HEK293 (cell line): Measurements from ENCODE around the gene LAMTOR4.
A peak's percentile ranks its signal among the peaks of the same experiment; 100 is the strongest.

Source experiments
- FEZF1 ChIP-seq: fragments of 450-650 bp; formaldehyde crosslinking; IDR thresholded peaks from 2 replicates; pipeline ENCODE4 v1.5.1; 2016; ENCODE audit warnings: missing biosample characterization, missing genetic modification characterization
- GLIS1 ChIP-seq: fragments of 450-650 bp; formaldehyde crosslinking; IDR thresholded peaks from 2 replicates; pipeline ENCODE4 v1.5.1; 2016; ENCODE audit warnings: missing biosample characterization, missing genetic modification characterization
- IKZF3 ChIP-seq: fragments of 450-650 bp; IDR thresholded peaks from 2 replicates; pipeline ENCODE4 v1.5.0; 2018; ENCODE audit warnings: missing biosample characterization, mild to moderate bottlenecking, missing genetic modification characterization, moderate library complexity
- KLF10 ChIP-seq: fragments of 450-650 bp; IDR thresholded peaks from 2 replicates; pipeline ENCODE4 v1.5.1; 2018; ENCODE audit warnings: missing biosample characterization, mild to moderate bottlenecking, missing genetic modification characterization
- PATZ1 ChIP-seq: fragments of 450-650 bp; formaldehyde crosslinking; IDR thresholded peaks from 2 replicates; pipeline ENCODE4 v1.5.1; 2016; ENCODE audit warnings: missing biosample characterization, missing genetic modification characterization
- PRDM1 ChIP-seq: fragments of 450-650 bp; formaldehyde crosslinking; IDR thresholded peaks from 2 replicates; pipeline ENCODE4; 2016; ENCODE audit warnings: missing biosample characterization, missing genetic modification characterization
- PRDM10 ChIP-seq: fragments of 450-650 bp; formaldehyde crosslinking; IDR thresholded peaks from 2 replicates; pipeline ENCODE4 v1.5.1; 2016; ENCODE audit warnings: missing biosample characterization, missing genetic modification characterization
- RBAK ChIP-seq: fragments of 450-650 bp; formaldehyde crosslinking; IDR thresholded peaks from 2 replicates; pipeline ENCODE4 v1.5.1; 2016; ENCODE audit warnings: missing biosample characterization, missing genetic modification characterization
- SETDB1 ChIP-seq: IDR thresholded peaks from one replicate; pipeline ENCODE4 v1.6.1; 2017; ENCODE audit warnings: mild to moderate bottlenecking, low read length, moderate library complexity, mixed read lengths; ENCODE audit not compliant: insufficient read length
- SP2 ChIP-seq: fragments of 450-650 bp; formaldehyde crosslinking; IDR thresholded peaks from 2 replicates; pipeline ENCODE4 v1.5.1; 2016; ENCODE audit warnings: missing biosample characterization, missing genetic modification characterization
- YY2 ChIP-seq: fragments of 450-650 bp; formaldehyde crosslinking; IDR thresholded peaks from 2 replicates; pipeline ENCODE4 v1.5.1; 2016; ENCODE audit warnings: missing biosample characterization, missing genetic modification characterization
- ZBTB11 ChIP-seq: fragments of 450-650 bp; formaldehyde crosslinking; conservative IDR thresholded peaks from 2 replicates; pipeline ENCODE4 v1.5.1; 2016; ENCODE audit warnings: low read depth, missing biosample characterization, missing genetic modification characterization
- ZEB2 ChIP-seq: fragments of 450-650 bp; formaldehyde crosslinking; IDR thresholded peaks from 2 replicates; pipeline ENCODE4 v1.5.1; 2016; ENCODE audit warnings: missing biosample characterization, missing genetic modification characterization
- ZFP69B ChIP-seq: fragments of 450-650 bp; formaldehyde crosslinking; IDR thresholded peaks from 2 replicates; pipeline ENCODE4 v1.5.1; 2016; ENCODE audit warnings: missing biosample characterization, missing genetic modification characterization
- ZNF112 ChIP-seq: fragments of 450-650 bp; formaldehyde crosslinking; IDR thresholded peaks from 2 replicates; pipeline ENCODE4 v1.5.0; 2017; ENCODE audit warnings: missing biosample characterization, missing genetic modification characterization
- ZNF138 ChIP-seq: fragments of 450-650 bp; formaldehyde crosslinking; IDR thresholded peaks from 2 replicates; pipeline ENCODE4 v1.5.1; 2016; ENCODE audit warnings: missing biosample characterization, missing genetic modification characterization, borderline replicate concordance
- ZNF16 ChIP-seq: fragments of 450-650 bp; formaldehyde crosslinking; IDR thresholded peaks from 2 replicates; pipeline ENCODE4 v1.5.1; 2016; ENCODE audit warnings: low read depth, missing biosample characterization, missing genetic modification characterization
- ZNF18 ChIP-seq: fragments of 450-650 bp; formaldehyde crosslinking; IDR thresholded peaks from 2 replicates; pipeline ENCODE4 v1.5.1; 2016; ENCODE audit warnings: missing biosample characterization, missing genetic modification characterization
- ZNF239 ChIP-seq: fragments of 450-650 bp; formaldehyde crosslinking; IDR thresholded peaks from 2 replicates; pipeline ENCODE4 v1.5.1; 2016; ENCODE audit warnings: missing biosample characterization, missing genetic modification characterization
- ZNF248 ChIP-seq: fragments of 450-650 bp; formaldehyde crosslinking; IDR thresholded peaks from 2 replicates; pipeline ENCODE4 v1.5.1; 2017; ENCODE audit warnings: missing biosample characterization, missing genetic modification characterization
- ZNF274 ChIP-seq, 2 experiments: fragments of 200-500 bp in 1 of 2; fragments of 450-650 bp in 1 of 2; sonication (Bioruptor generic) in 1 of 2; formaldehyde crosslinking in 1 of 2; IDR thresholded peaks; 2 replicates each; pipeline versions ENCODE4 v1.5.1 to v1.6.1; 2014 to 2016; ENCODE audit warnings: borderline replicate concordance in 1 of 2, inconsistent platforms in 1 of 2, low read length in 1 of 2, missing biosample characterization in 1 of 2, missing genetic modification characterization in 1 of 2
- ZNF324 ChIP-seq: fragments of 450-650 bp; formaldehyde crosslinking; IDR thresholded peaks from 2 replicates; pipeline ENCODE4 v1.5.1; 2016; ENCODE audit warnings: missing biosample characterization, missing genetic modification characterization
- ZNF341 ChIP-seq: fragments of 450-650 bp; formaldehyde crosslinking; IDR thresholded peaks from 2 replicates; pipeline ENCODE4; 2016; ENCODE audit warnings: low read depth, missing biosample characterization, missing genetic modification characterization
- ZNF394 ChIP-seq: fragments of 450-650 bp; formaldehyde crosslinking; IDR thresholded peaks from 2 replicates; pipeline ENCODE4 v1.5.1; 2016; ENCODE audit warnings: missing biosample characterization, missing genetic modification characterization, mild to moderate bottlenecking, moderate library complexity, borderline replicate concordance
- ZNF48 ChIP-seq: fragments of 450-650 bp; formaldehyde crosslinking; IDR thresholded peaks from 2 replicates; pipeline ENCODE4 v1.5.1; 2016; ENCODE audit warnings: missing biosample characterization, missing genetic modification characterization
- ZNF580 ChIP-seq: fragments of 450-650 bp; formaldehyde crosslinking; IDR thresholded peaks from 2 replicates; pipeline ENCODE4 v1.5.1; 2016; ENCODE audit warnings: missing biosample characterization, missing genetic modification characterization
- ZNF670 ChIP-seq: fragments of 450-650 bp; formaldehyde crosslinking; IDR thresholded peaks from 2 replicates; pipeline ENCODE4 v1.5.1; 2016; ENCODE audit warnings: missing biosample characterization, missing genetic modification characterization, low read depth
- ZNF707 ChIP-seq: fragments of 450-650 bp; formaldehyde crosslinking; IDR thresholded peaks from 2 replicates; pipeline ENCODE4 v1.5.1; 2016; ENCODE audit warnings: missing biosample characterization, missing genetic modification characterization
- ZNF76 ChIP-seq: fragments of 450-650 bp; formaldehyde crosslinking; IDR thresholded peaks from 2 replicates; pipeline ENCODE4; 2016; ENCODE audit warnings: low read depth, missing biosample characterization, missing genetic modification characterization, borderline replicate concordance
- ZNF776 ChIP-seq: fragments of 450-650 bp; formaldehyde crosslinking; IDR thresholded peaks from 2 replicates; pipeline ENCODE4 v1.5.0; 2017; ENCODE audit warnings: missing biosample characterization, missing genetic modification characterization, borderline replicate concordance

The LAMTOR4 gene

GRCh38 chr7:100132697-100133151, 16.0 kb upstream of the LAMTOR4 start (continued):
- TF ChIP-seq ZNF776 (tag by site-specific recombination) (no peak), SETDB1 (no peak), ZEB2 (tag by site-specific recombination) (no peak), ZNF138 (tag by site-specific recombination) (no peak), KLF10 (tag by site-specific recombination) (no peak), ZNF670 (no peak), ZNF48 (tag by site-specific recombination) (no peak), RBAK (tag by site-specific recombination) (no peak), ZNF16 (tag by site-specific recombination) (no peak), ZFP69B (tag by site-specific recombination) (0 out of 2 replicates have a peak, but pooled peaks have one; percentile 20), ZNF239 (tag by site-specific recombination) (no peak), ZBTB11 (tag by site-specific recombination) (no peak), ZNF248 (no peak), ZNF112 (tag by site-specific recombination) (no peak), GLIS1 (no peak), ZNF76 (tag by site-specific recombination) (no peak), ZNF341 (tag by site-specific recombination) (no peak), IKZF3 (peak; percentile 52), ZNF274 (IDR thresholded peaks at IDR 0.05; ENCODE audit: low read length) (no peak), ZNF274 (tag by site-specific recombination; IDR thresholded peaks at IDR 0.05; ENCODE audit: borderline replicate concordance) (no peak), ZNF324 (tag by site-specific recombination) (no peak), FEZF1 (tag by site-specific recombination) (no peak), PRDM10 (tag by site-specific recombination) (peak; percentile 32; the same call in 1 of the 2 replicates), SP2 (tag by site-specific recombination) (no peak), ZNF707 (tag by site-specific recombination) (no peak), YY2 (tag by site-specific recombination) (no peak), ZNF18 (no peak), PRDM1 (no peak), ZNF394 (tag by site-specific recombination) (0 out of 2 replicates have a peak, but pooled peaks have one; percentile 48), ZNF580 (tag by site-specific recombination) (peak; percentile 84; the same call in 1 of the 2 replicates), PATZ1 (tag by site-specific recombination) (no peak)
